K562 (cell line): ENCODE measurements around the gene CDYL. TPM values are rescaled to one million over a fixed set of nuclear protein-coding genes. Genes with fewer than 3 reads are reported as not detected.

Source experiments
- ATAC-seq: fragments of 200-7000 bp; cut with Tn5 transposase; 3 replicates; pipeline ENCODE4 v1.9.1; 2020; ENCODE audit warnings: moderate library complexity
- BruUV-seq: library from RNA; stranded (reverse); fragments of 400-500 nt; replicated peaks from 2 replicates; lab custom pipeline; 2021; lab: Mats Ljungman, UMichigan
- CTCF ChIA-PET: fragments of 300-600 bp; formaldehyde crosslinking; extraction: SDS; loops from one replicate; lab custom pipeline; 2021; ENCODE audit warnings: low intra/inter-chr PET ratio; lab: Yijun Ruan, JAX
- POLR2A ChIA-PET: fragments of 300-600, 350-650 bp; sonication (Branson Sonifier 250); formaldehyde crosslinking; extraction: SDS; loops from one replicate; lab custom pipeline; 2021; ENCODE audit warnings: antibody characterized with exemption, inconsistent platforms; lab: Yijun Ruan, JAX
- DNase-seq, 4 experiments: peaks; one replicate each; pipeline versions ENCODE4 v3.0.0 to v3.0.0-alpha.2; 2011 to 2018; ENCODE audit warnings: low spot score in 3 of 4, mixed read lengths in 3 of 4; ENCODE audit errors: extremely low read depth in 1 of 4
- FAIRE-seq: peaks from 2 replicates; lab custom pipeline; 2011; peaks lifted over from hg19 to GRCh38; lab: Jason Lieb, UNC
- H2AFZ ChIP-seq: 2 replicates; pipeline ENCODE4 v1.6.0; 2011; ENCODE audit warnings: low read depth, low read length, control low read depth, inconsistent platforms
- H3K27ac ChIP-seq: fragments of 200-600 bp; 3 replicates; pipeline ENCODE4 v1.8.0; 2011; ENCODE audit warnings: low read depth, mild to moderate bottlenecking, control low read depth, inconsistent platforms, low read length, moderate library complexity, mixed read lengths; ENCODE audit errors: extremely low read depth
- H3K27me3 ChIP-seq, 2 experiments: fragments of 300-600 bp in 1 of 2; 2 replicates in 1 of 2; 3 replicates in 1 of 2; pipeline versions ENCODE4 v1.6.0 to v1.8.0; 2011; ENCODE audit warnings: inconsistent platforms in 2 of 2, low read length in 2 of 2, mild to moderate bottlenecking in 1 of 2, mixed read lengths in 1 of 2, moderate library complexity in 1 of 2; ENCODE audit not compliant: control insufficient read depth in 2 of 2, insufficient read depth in 2 of 2
- H3K36me3 ChIP-seq: fragments of 300-600 bp; 3 replicates; pipeline ENCODE4 v1.8.0; 2011; ENCODE audit warnings: mild to moderate bottlenecking, low read length, inconsistent platforms; ENCODE audit not compliant: control insufficient read depth, insufficient read depth
- H3K4me1 ChIP-seq, 2 experiments: fragments of 200-600 bp in 1 of 2; replicated peaks in 1 of 2; 2 replicates in 1 of 2; 3 replicates in 1 of 2; pipeline versions ENCODE4 v1.5.1 to v1.8.0; 2011; ENCODE audit warnings: inconsistent platforms in 2 of 2, low read length in 2 of 2, mild to moderate bottlenecking in 1 of 2, mixed read lengths in 1 of 2, moderate library complexity in 1 of 2; ENCODE audit not compliant: control insufficient read depth in 2 of 2, insufficient read depth in 2 of 2
- H3K4me2 ChIP-seq: 2 replicates; pipeline ENCODE4 v1.6.1; 2011; ENCODE audit warnings: low read length, control low read depth, inconsistent platforms, mixed read lengths; ENCODE audit not compliant: insufficient read depth
- H3K4me3 ChIP-seq: fragments of 200-600 bp; sonication (generic), shearing (Covaris generic); 2 replicates; pipeline ENCODE4 v1.5.1; 2016; ENCODE audit warnings: control low read depth, inconsistent platforms
- H3K79me2 ChIP-seq: fragments of 200-600 bp; 3 replicates; pipeline ENCODE4 v1.8.0; 2011; ENCODE audit warnings: low read length, inconsistent platforms; ENCODE audit not compliant: control insufficient read depth, insufficient read depth
- H3K9ac ChIP-seq, 2 experiments: 2 replicates each; pipeline versions ENCODE4 v1.6.0 to v1.6.1; 2011; ENCODE audit warnings: low read depth in 2 of 2, low read length in 2 of 2, control low read depth in 1 of 2, inconsistent platforms in 1 of 2, mild to moderate bottlenecking in 1 of 2, mixed read lengths in 1 of 2; ENCODE audit not compliant: insufficient read depth in 1 of 2
- H3K9me1 ChIP-seq: one replicate; pipeline ENCODE4 v1.6.0; 2011; ENCODE audit warnings: inconsistent platforms, mild to moderate bottlenecking, low read length, moderate library complexity; ENCODE audit not compliant: control insufficient read depth, insufficient read depth
- H3K9me3 ChIP-seq: replicated peaks from 2 replicates; pipeline ENCODE4 v1.5.1; 2011; ENCODE audit warnings: low read depth, low read length, inconsistent platforms; ENCODE audit not compliant: control insufficient read depth, insufficient read depth
- H4K20me1 ChIP-seq: replicated peaks from 2 replicates; pipeline ENCODE4 v1.6.1; 2011; ENCODE audit warnings: low read length, inconsistent platforms, mixed read lengths; ENCODE audit not compliant: control insufficient read depth, insufficient read depth
- CBX1 ChIP-seq: sonication (generic); IDR thresholded peaks from 2 replicates; pipeline ENCODE4 v1.6.1; 2016; ENCODE audit warnings: antibody characterized with exemption, low read depth, mild to moderate bottlenecking
- CHD1 ChIP-seq: fragments of 200-600 bp; sonication (generic); IDR thresholded peaks from one replicate; pipeline ENCODE4 v1.6.1; 2012; ENCODE audit warnings: mild to moderate bottlenecking, moderate library complexity, low read length, inconsistent platforms
- ERF ChIP-seq: fragments of 450-650 bp; formaldehyde crosslinking; IDR thresholded peaks from 2 replicates; pipeline ENCODE4 v1.4.0; 2020; ENCODE audit warnings: mild to moderate bottlenecking, mixed read lengths
- KLF1 ChIP-seq: fragments of 450-650 bp; IDR thresholded peaks from 2 replicates; pipeline ENCODE4 v1.6.1; 2016; ENCODE audit warnings: missing genetic modification characterization, missing compliant biosample characterization
- RHOXF2B ChIP-seq: fragments of 250-450 bp; sonication (Bioruptor Pico); conservative IDR thresholded peaks from 2 replicates; pipeline ENCODE4 v1.5.1; 2021
- SUPT5H ChIP-seq: fragments of 450-650 bp; IDR thresholded peaks from 2 replicates; pipeline ENCODE4 v1.6.1; 2016
- TEAD1 ChIP-seq, 2 experiments: fragments of 450-650 bp in 1 of 2; sonication (generic) in 1 of 2; formaldehyde crosslinking; IDR thresholded peaks; 2 replicates each; pipeline versions ENCODE4 v1.4.0 to v1.8.0; 2020 to 2022; ENCODE audit warnings: mild to moderate bottlenecking in 2 of 2, missing genetic modification reagents in 1 of 2
- U2AF2 ChIP-seq: fragments of 200-400 bp; formaldehyde crosslinking; optimal IDR thresholded peaks from 2 replicates; pipeline ENCODE3; 2017; ENCODE audit warnings: low read depth, mild to moderate bottlenecking, low read length
- ZNF668 ChIP-seq: fragments of 250-450 bp; sonication (Bioruptor Pico); IDR thresholded peaks from 2 replicates; pipeline ENCODE4 v1.8.0; 2022; ENCODE audit warnings: mild to moderate bottlenecking, inconsistent platforms
- WGBS: fragments of 100-300 bp; shearing (Covaris generic); methylation state at CpG from one replicate; pipeline ENCODE4 v1.1.6; 2016; ENCODE audit warnings: low coverage, mixed read lengths; ENCODE audit not compliant: insufficient coverage; ENCODE audit errors: missing lambda C conversion rate; 5-methylcytosine and 5-hydroxymethylcytosine counted together
- in situ Hi-C: fragments of 300-500 bp; cut with MboI; formaldehyde crosslinking; loops from 4 replicates; pipeline ENCODE4 v1.15.0; 2018; ENCODE audit warnings: inconsistent platforms, mixed read lengths
- intact Hi-C: fragments of 100-400 bp; cut with micrococcal nuclease; formaldehyde crosslinking; loops from 2 replicates; pipeline ENCODE4 v1.14.2; 2022
- polyA plus RNA-seq, 8 experiments: library from polyadenylated mRNA; depleted of rRNA in 4 of 8; stranded (reverse) in 5 of 8; unstranded in 3 of 8; fragments of >200 nt; fragmentation: Nextera tagmentation in 2 of 8; fragmentation: Illumina TruSeq in 1 of 8; extraction: Ambion mirVana in 2 of 8; extraction: Trizol in 1 of 8; gene quantifications; 2 replicates each; pipeline versions ENCODE4 v1.2.1 to v1.2.3, GENCODE V29; 2011 to 2014; ENCODE audit warnings: inconsistent platforms in 1 of 8, missing spikeins in 1 of 8
- total RNA-seq, 7 experiments: library from RNA; depleted of rRNA in 6 of 7; stranded (reverse); fragments of >200 nt in 6 of 7; fragmentation: Illumina TruSeq in 2 of 7; extraction: Trizol in 2 of 7; gene quantifications; 2 replicates each; pipeline versions ENCODE4 v1.2.1 to v1.2.3, GENCODE V29; 2011 to 2021; ENCODE audit warnings: low replicate concordance in 1 of 7
- TF ChIP-seq, protein P1 (sequence below): fragments of 250-450 bp; sonication (Bioruptor Pico); IDR thresholded peaks from 2 replicates; pipeline ENCODE4 v1.4.0; 2020
- TF ChIP-seq, protein P2 (sequence below): fragments of 450-650 bp; formaldehyde crosslinking; conservative IDR thresholded peaks from 2 replicates; pipeline ENCODE4 v1.4.0; 2022; ENCODE audit warnings: mild to moderate bottlenecking, missing genetic modification characterization

CDYL gene
- total and polyA plus RNA-seq, 9 of the 15 experiments (the other 6 are each of a cell fraction or from before 2014, with no cell fraction given) = 8.1 to 45.8 (median 40.8) TPM

DNA sequence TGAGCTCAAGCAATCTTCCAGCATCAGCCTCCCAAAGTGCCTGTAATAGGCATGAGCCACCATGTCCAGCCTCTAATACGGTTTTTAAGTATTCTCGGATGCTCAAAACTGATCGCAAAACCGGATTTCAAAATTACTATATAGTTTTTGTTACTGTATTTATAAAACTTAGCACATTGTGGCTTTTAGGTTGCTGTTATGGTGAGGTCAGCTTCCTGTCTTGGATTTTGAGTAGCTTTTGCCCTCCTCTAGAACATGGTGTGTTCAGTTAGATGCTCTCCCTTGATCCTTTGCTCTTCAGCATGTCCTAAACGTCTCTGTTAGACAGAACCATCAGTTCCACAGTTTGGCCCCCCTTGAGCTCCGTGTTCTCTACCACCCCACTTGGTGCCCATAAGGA, 131.4 kb downstream of the CDYL start:
- H3K27ac ChIP-seq = no peak overlapping the region
- ChIA-PET CTCF (interaction anchor here (0.6 kb wide), 1 partner anchor 191 kb away, joined by 4 read pairs; no protein-coding TSS in a partner anchor), POLR2A (interaction anchor here (0.6 to 1.9 kb wide), 9 partner anchors 8 to 236 kb away, joined by 3 to 7 read pairs (median 3); no protein-coding TSS in a partner anchor)
- H3K9ac ChIP-seq = no peak overlapping the region
- no peaks in the 10 kb centered on the region for H3K27me3 ChIP-seq
- no peaks in the 10 kb centered on the region for H3K9me3 ChIP-seq
- in situ Hi-C loops = no loop called here
- BruUV-seq = no TSS peak
- peaks cover 52% of the 10 kb centered on the region for H3K79me2 ChIP-seq
- peaks cover 31% of the 10 kb centered on the region for H4K20me1 ChIP-seq
- no peak overlapping the region for H2AFZ ChIP-seq
- peaks cover 4% of the 10 kb centered on the region for H3K9me1 ChIP-seq
- no peak overlapping the region for H3K4me3 ChIP-seq
- WGBS = 76% methylated on average over 6 of the region's 6 CpGs
- TF ChIP-seq SUPT5H (no peak), ERF (CRISPR knock-in tag) (no peak), ZNF668 (CRISPR knock-in tag) (no peak), CHD1 (no peak), RHOXF2B (CRISPR knock-in tag) (no peak), U2AF2 (no peak), TEAD1 (CRISPR knock-in tag; IDR thresholded peaks at IDR 0.05) (no peak), CBX1 (no peak), KLF1 (tag) (no peak)
- TF ChIP-seq, protein P1, sequence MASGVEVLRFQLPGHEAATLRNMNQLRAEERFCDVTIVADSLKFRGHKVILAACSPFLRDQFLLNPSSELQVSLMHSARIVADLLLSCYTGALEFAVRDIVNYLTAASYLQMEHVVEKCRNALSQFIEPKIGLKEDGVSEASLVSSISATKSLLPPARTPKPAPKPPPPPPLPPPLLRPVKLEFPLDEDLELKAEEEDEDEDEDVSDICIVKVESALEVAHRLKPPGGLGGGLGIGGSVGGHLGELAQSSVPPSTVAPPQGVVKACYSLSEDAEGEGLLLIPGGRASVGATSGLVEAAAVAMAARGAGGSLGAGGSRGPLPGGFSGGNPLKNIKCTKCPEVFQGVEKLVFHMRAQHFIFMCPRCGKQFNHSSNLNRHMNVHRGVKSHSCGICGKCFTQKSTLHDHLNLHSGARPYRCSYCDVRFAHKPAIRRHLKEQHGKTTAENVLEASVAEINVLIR (CRISPR knock-in tag) = no peak
- TF ChIP-seq, protein P2, sequence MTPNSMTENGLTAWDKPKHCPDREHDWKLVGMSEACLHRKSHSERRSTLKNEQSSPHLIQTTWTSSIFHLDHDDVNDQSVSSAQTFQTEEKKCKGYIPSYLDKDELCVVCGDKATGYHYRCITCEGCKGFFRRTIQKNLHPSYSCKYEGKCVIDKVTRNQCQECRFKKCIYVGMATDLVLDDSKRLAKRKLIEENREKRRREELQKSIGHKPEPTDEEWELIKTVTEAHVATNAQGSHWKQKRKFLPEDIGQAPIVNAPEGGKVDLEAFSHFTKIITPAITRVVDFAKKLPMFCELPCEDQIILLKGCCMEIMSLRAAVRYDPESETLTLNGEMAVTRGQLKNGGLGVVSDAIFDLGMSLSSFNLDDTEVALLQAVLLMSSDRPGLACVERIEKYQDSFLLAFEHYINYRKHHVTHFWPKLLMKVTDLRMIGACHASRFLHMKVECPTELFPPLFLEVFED = no peak
- peaks cover 17 to 34% of the 10 kb centered on the region in 2 experiments; a peak in 4 of 5 replicates for H3K4me1 ChIP-seq
- no peak for DNase-seq
- ATAC-seq = no peak
- peaks cover 36% of the 10 kb centered on the region for H3K36me3 ChIP-seq
- H3K4me2 ChIP-seq = no peak overlapping the region
- FAIRE-seq = no peak
- intact Hi-C loops = no loop called here
